ENCODE measurements around the gene PROSER3. TPM values are rescaled to one million over a fixed set of nuclear protein-coding genes. Genes with fewer than 3 reads are reported as not detected.

PROSER3 gene
- total and polyA plus RNA-seq, 7 donors, result 4.2 to 16.2 (median 8.7) TPM

DNA sequence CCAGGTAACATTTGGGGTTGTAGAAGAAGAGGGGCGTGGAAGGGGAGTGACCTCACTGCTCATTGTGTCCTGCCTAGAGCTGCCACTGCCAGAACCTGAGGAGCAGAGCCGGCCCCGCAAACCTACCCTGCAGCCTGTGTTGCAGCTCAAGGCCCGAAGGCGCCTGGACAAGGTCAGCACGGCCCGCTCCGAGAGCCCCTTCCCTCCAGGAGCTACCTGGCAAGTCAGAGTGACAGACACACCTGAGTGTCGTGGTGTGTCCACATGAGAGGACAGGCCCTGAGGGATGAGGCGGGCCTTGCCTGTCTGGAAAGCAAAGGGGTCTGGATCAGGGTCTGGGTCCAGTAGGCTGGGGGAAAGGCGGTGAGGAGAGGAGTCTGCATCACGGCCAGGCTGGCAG is 33.4 kb upstream of the PROSER3 start:
- ATAC-seq, result no peak
- H3K27me3 ChIP-seq (ENCODE audit: insufficient read depth in 3 of 3, low read length in 2 of 3), result no peaks in the 10 kb centered on the region
- no peak overlapping the region for H3K4me3 ChIP-seq
- peaks cover 5% of the 10 kb centered on the region for H3K4me1 ChIP-seq
- H3K36me3 ChIP-seq (ENCODE audit: insufficient read depth in 1 of 2, low read depth in 1 of 2), result peaks cover 17 to 97% of the 10 kb centered on the region in 2 donors
- intact Hi-C loops (cut with DNase I), result loop anchor here in 1 of 2 donors (2.0 kb wide), 1 partner anchor 14 kb away; no protein-coding TSS in a partner anchor
- 94 to 96% (median 95%) methylated on average over 12 of the region's 12 CpGs for WGBS, 3 donors
- H3K9me3 ChIP-seq, result no peaks in the 10 kb centered on the region
- H3K27ac ChIP-seq, result no peak overlapping the region
- no peak for DNase-seq
- TF ChIP-seq, protein P1, sequence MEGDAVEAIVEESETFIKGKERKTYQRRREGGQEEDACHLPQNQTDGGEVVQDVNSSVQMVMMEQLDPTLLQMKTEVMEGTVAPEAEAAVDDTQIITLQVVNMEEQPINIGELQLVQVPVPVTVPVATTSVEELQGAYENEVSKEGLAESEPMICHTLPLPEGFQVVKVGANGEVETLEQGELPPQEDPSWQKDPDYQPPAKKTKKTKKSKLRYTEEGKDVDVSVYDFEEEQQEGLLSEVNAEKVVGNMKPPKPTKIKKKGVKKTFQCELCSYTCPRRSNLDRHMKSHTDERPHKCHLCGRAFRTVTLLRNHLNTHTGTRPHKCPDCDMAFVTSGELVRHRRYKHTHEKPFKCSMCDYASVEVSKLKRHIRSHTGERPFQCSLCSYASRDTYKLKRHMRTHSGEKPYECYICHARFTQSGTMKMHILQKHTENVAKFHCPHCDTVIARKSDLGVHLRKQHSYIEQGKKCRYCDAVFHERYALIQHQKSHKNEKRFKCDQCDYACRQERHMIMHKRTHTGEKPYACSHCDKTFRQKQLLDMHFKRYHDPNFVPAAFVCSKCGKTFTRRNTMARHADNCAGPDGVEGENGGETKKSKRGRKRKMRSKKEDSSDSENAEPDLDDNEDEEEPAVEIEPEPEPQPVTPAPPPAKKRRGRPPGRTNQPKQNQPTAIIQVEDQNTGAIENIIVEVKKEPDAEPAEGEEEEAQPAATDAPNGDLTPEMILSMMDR (IDR thresholded peaks at IDR 0.05), result no peak

DNA sequence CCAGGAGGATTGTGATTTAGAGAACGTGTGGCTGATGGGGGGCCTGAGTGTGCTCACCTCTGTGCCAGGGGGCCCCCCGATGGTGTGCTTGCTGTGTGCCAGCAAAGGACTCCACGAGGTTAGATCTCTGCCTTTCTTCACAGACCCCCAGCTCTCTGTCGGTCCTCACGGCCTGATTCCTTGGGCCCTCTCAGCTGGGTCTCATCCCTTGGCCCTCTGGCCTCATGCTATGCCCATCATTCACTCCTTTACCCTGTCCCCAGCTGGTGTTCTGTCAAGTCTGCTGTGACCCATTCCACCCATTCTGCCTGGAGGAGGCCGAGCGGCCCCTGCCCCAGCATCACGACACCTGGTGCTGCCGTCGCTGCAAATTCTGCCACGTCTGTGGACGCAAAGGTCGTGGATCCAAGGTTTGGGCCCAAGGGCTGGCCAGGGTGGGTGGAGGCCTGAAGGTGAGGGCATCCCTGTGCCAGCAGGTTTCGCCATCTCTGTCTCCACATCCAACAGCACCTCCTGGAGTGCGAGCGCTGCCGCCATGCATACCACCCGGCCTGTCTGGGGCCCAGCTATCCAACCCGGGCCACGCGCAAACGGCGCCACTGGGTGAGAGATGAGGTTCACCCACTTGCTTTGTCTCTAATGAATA is 32.6 kb upstream of the PROSER3 start:
- DNase-seq (no peak), ATAC-seq (no peak)
- H3K27me3 ChIP-seq (ENCODE audit: insufficient read depth in 3 of 3, low read length in 2 of 3), result no peaks in the 10 kb centered on the region
- TF ChIP-seq, protein P1 (IDR thresholded peaks at IDR 0.05), result no peak
- WGBS, 3 donors, result 92 to 95% (median 93%) methylated on average over 23 of the region's 23 CpGs
- intact Hi-C loops (cut with DNase I), result loop anchor here in 1 of 2 donors (2.0 kb wide), 1 partner anchor 13 kb away; no protein-coding TSS in a partner anchor
- no peak overlapping the region for H3K27ac ChIP-seq
- H3K9me3 ChIP-seq, result no peaks in the 10 kb centered on the region
- no peaks in the 10 kb centered on the region for H3K4me1 ChIP-seq
- peaks cover 19 to 98% of the 10 kb centered on the region in 2 donors for H3K36me3 ChIP-seq (ENCODE audit: insufficient read depth in 1 of 2, low read depth in 1 of 2)
- H3K4me3 ChIP-seq, result no peak overlapping the region

DNA sequence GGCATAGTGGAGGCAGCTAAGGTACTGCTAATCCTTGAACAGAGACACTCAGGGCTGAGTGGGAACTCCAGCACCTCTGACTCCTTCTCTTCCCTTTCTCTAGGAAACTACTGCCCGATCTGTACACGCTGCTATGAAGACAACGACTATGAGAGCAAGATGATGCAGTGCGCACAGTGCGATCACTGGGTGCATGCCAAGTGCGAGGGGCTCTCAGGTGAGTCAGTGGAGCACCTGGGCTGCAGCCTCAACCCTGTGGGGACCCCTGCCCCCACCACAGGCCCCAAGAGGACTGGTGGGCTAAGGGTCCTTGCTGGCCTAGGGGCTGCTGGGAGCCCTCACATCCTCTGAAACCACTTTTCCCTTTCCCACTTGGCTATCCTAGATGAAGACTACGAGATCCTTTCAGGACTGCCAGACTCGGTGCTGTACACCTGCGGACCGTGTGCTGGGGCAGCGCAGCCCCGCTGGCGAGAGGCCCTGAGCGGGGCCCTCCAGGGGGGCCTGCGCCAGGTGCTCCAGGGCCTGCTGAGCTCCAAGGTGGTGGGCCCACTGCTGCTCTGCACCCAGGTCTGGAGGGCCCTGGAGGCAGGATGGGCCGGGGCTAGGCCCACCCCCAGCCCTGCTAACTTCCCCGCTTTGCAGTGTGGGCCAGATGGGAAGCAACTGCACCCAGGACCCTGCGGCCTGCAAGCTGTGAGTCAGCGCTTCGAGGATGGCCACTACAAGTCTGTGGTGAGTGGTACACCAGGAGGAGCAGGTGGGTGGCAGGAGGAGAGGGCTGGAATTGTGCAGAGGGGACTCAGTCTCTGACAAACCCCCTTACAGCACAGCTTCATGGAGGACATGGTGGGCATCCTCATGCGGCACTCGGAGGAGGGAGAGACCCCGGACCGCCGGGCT is 30.7 kb upstream of the PROSER3 start:
- Histone ChIP-seq H3K27me3 (ENCODE audit: insufficient read depth in 3 of 3, low read length in 2 of 3) (no peaks in the 10 kb centered on the region), H3K9me3 (no peaks in the 10 kb centered on the region), H3K4me1 (no peaks in the 10 kb centered on the region), H3K4me3 (no peak overlapping the region), H3K27ac (no peak overlapping the region), H3K36me3 (ENCODE audit: insufficient read depth in 1 of 2, low read depth in 1 of 2) (peaks cover 19 to 100% of the 10 kb centered on the region in 2 donors)
- no peak for DNase-seq
- no peak for ATAC-seq
- WGBS, 3 donors, result 91 to 93% (median 92%) methylated on average over 25 of the region's 25 CpGs
- intact Hi-C loops (cut with DNase I), result no loop called here
- TF ChIP-seq, protein P1 (IDR thresholded peaks at IDR 0.05), result no peak

- H3K36me3 ChIP-seq (ENCODE audit: insufficient read depth in 1 of 2, low read depth in 1 of 2), result peaks cover 19 to 99% of the 10 kb centered on the region in 2 donors
- no peaks in the 10 kb centered on the region for H3K4me1 ChIP-seq
- TF ChIP-seq, protein P1 (IDR thresholded peaks at IDR 0.05), result no peak
- H3K4me3 ChIP-seq, result no peak overlapping the region
- DNase-seq (no peak), ATAC-seq (no peak)
- H3K27me3 ChIP-seq (ENCODE audit: insufficient read depth in 3 of 3, low read length in 2 of 3), result no peaks in the 10 kb centered on the region
- 90 to 94% (median 93%) methylated on average over 19 of the region's 19 CpGs for WGBS, 3 donors
- intact Hi-C loops (cut with DNase I), result no loop called here
- no peaks in the 10 kb centered on the region for H3K9me3 ChIP-seq
- H3K27ac ChIP-seq, result no peak overlapping the region
Observed at GRCh38 chr19:35727956-35728706, 29.8 kb upstream of the PROSER3 start.

All from psoas muscle (tissue), 8 donors.